ENCODE results near the gene PICK1.

The PICK1 gene

GRCh38 chr22:38120359-38121110 lies 63.3 kb downstream of the PICK1 start:
- no peaks in the 10 kb centered on the region for H3K36me3 ChIP-seq (ENCODE audit: insufficient read depth)
- peaks cover 9% of the 10 kb centered on the region for H3K4me1 ChIP-seq (ENCODE audit: low read depth, poor library complexity, severe bottlenecking)
- H3K9ac ChIP-seq: no peak overlapping the region
- H3K27me3 ChIP-seq (ENCODE audit: insufficient read depth, low read depth): no peaks in the 10 kb centered on the region
- H3K4me2 ChIP-seq: no peak overlapping the region
- no peaks in the 10 kb centered on the region for H4K20me1 ChIP-seq (ENCODE audit: insufficient read depth)
- TF ChIP-seq CTCF (conservative IDR thresholded peaks at IDR 0.05; ENCODE audit: low read depth, low read length): no peak
- no peaks in the 10 kb centered on the region for H3K79me2 ChIP-seq (ENCODE audit: insufficient read depth, low read depth)
- H3K27ac ChIP-seq: no peak overlapping the region
- H2AFZ ChIP-seq (ENCODE audit: low read depth): no peak overlapping the region
- H3K4me3 ChIP-seq (IDR thresholded peaks at IDR 0.05; ENCODE audit: insufficient read depth, low read depth, low read length): no peak overlapping the region

GRCh38 chr22:38122616-38123015 lies 65.4 kb downstream of the PICK1 start:
- Histone ChIP-seq H3K4me1 (ENCODE audit: low read depth, poor library complexity, severe bottlenecking) (peaks cover 9% of the 10 kb centered on the region), H3K36me3 (ENCODE audit: insufficient read depth) (no peaks in the 10 kb centered on the region), H3K9ac (no peak overlapping the region), H2AFZ (ENCODE audit: low read depth) (no peak overlapping the region), H3K27ac (no peak overlapping the region), H3K4me3 (IDR thresholded peaks at IDR 0.05; ENCODE audit: insufficient read depth, low read depth, low read length) (no peak overlapping the region), H3K4me2 (no peak overlapping the region; the same call in 1 of the 2 replicates), H4K20me1 (ENCODE audit: insufficient read depth) (no peaks in the 10 kb centered on the region), H3K79me2 (ENCODE audit: insufficient read depth, low read depth) (no peaks in the 10 kb centered on the region), H3K27me3 (ENCODE audit: insufficient read depth, low read depth) (no peaks in the 10 kb centered on the region)
- no peak for TF ChIP-seq CTCF (conservative IDR thresholded peaks at IDR 0.05; ENCODE audit: low read depth, low read length)

- no peaks in the 10 kb centered on the region for H4K20me1 ChIP-seq (ENCODE audit: insufficient read depth)
- no peaks in the 10 kb centered on the region for H3K27me3 ChIP-seq (ENCODE audit: insufficient read depth, low read depth)
- no peak overlapping the region for H3K4me3 ChIP-seq (IDR thresholded peaks at IDR 0.05; ENCODE audit: insufficient read depth, low read depth, low read length)
- H3K27ac ChIP-seq: no peak overlapping the region
- H3K4me1 ChIP-seq (ENCODE audit: low read depth, poor library complexity, severe bottlenecking): peaks cover 9% of the 10 kb centered on the region
- H3K79me2 ChIP-seq (ENCODE audit: insufficient read depth, low read depth): no peaks in the 10 kb centered on the region
- TF ChIP-seq CTCF (conservative IDR thresholded peaks at IDR 0.05; ENCODE audit: low read depth, low read length): no peak
- H3K4me2 ChIP-seq: no peak overlapping the region
- H3K9ac ChIP-seq: no peak overlapping the region
- no peak overlapping the region for H2AFZ ChIP-seq (ENCODE audit: low read depth)
- no peaks in the 10 kb centered on the region for H3K36me3 ChIP-seq (ENCODE audit: insufficient read depth)
Observed at GRCh38 chr22:38124236-38124974, 67.2 kb downstream of the PICK1 start.

- H3K27me3 ChIP-seq (ENCODE audit: insufficient read depth, low read depth): no peaks in the 10 kb centered on the region
- H3K36me3 ChIP-seq (ENCODE audit: insufficient read depth): no peaks in the 10 kb centered on the region
- H2AFZ ChIP-seq (ENCODE audit: low read depth): no peak overlapping the region
- no peak overlapping the region for H3K27ac ChIP-seq
- no peaks in the 10 kb centered on the region for H4K20me1 ChIP-seq (ENCODE audit: insufficient read depth)
- H3K4me1 ChIP-seq (ENCODE audit: low read depth, poor library complexity, severe bottlenecking): peaks cover 9% of the 10 kb centered on the region
- no peak overlapping the region for H3K9ac ChIP-seq
- H3K4me2 ChIP-seq: no peak overlapping the region
- H3K79me2 ChIP-seq (ENCODE audit: insufficient read depth, low read depth): no peaks in the 10 kb centered on the region
- TF ChIP-seq CTCF (conservative IDR thresholded peaks at IDR 0.05; ENCODE audit: low read depth, low read length): no peak
- H3K4me3 ChIP-seq (IDR thresholded peaks at IDR 0.05; ENCODE audit: insufficient read depth, low read depth, low read length): no peak overlapping the region
Observed at GRCh38 chr22:38125038-38125610, 67.9 kb downstream of the PICK1 start.
